Measurements from ENCODE around the gene CARMIL1.

DNA sequence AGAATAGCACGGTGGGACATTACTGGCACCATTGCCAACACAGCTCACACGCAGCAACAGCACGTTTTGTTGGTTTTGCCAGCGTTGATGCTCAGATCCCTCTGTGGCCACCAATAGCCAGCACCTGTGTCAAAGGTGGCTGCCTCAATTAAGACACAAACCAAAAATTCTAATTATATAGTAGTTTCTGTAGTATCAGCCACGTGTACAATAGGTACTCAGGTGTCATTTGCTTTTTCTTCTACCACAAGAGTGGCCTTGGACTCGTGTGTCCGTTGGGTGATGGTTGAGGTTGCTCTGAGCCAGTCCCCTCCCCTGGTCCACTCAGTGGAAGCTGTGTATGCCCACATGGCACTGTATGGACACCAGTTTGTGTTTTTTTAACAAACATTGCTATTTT is 105.1 kb downstream of the CARMIL1 start:
- TF ChIP-seq, protein P1, sequence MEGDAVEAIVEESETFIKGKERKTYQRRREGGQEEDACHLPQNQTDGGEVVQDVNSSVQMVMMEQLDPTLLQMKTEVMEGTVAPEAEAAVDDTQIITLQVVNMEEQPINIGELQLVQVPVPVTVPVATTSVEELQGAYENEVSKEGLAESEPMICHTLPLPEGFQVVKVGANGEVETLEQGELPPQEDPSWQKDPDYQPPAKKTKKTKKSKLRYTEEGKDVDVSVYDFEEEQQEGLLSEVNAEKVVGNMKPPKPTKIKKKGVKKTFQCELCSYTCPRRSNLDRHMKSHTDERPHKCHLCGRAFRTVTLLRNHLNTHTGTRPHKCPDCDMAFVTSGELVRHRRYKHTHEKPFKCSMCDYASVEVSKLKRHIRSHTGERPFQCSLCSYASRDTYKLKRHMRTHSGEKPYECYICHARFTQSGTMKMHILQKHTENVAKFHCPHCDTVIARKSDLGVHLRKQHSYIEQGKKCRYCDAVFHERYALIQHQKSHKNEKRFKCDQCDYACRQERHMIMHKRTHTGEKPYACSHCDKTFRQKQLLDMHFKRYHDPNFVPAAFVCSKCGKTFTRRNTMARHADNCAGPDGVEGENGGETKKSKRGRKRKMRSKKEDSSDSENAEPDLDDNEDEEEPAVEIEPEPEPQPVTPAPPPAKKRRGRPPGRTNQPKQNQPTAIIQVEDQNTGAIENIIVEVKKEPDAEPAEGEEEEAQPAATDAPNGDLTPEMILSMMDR (IDR thresholded peaks at IDR 0.05) = no peak
- TF ChIP-seq POLR2A (IDR thresholded peaks at IDR 0.05) (no peak), POLR2AphosphoS5 (IDR thresholded peaks at IDR 0.05) (no peak)
